K562 (cell line): ENCODE measurements around the gene HSD17B8. TPM values are rescaled to one million over a fixed set of nuclear protein-coding genes. Genes with fewer than 3 reads are reported as not detected.
A peak's percentile ranks its signal among the peaks of the same experiment; 100 is the strongest.

Source experiments
- ARID3A ChIP-seq: IDR thresholded peaks from 2 replicates; pipeline ENCODE4 v1.6.1; 2012; ENCODE audit warnings: low read depth, low read length, improper control_type of control experiment, borderline replicate concordance
- BHLHE40 ChIP-seq: IDR thresholded peaks from 2 replicates; pipeline ENCODE4 v1.6.1; 2011; ENCODE audit warnings: low read length, improper control_type of control experiment
- CBFB ChIP-seq: sonication (generic); formaldehyde crosslinking; IDR thresholded peaks from 2 replicates; pipeline ENCODE4 v1.4.0; 2020; ENCODE audit warnings: mild to moderate bottlenecking, missing genetic modification reagents
- CTBP1 ChIP-seq: fragments of 450-650 bp; IDR thresholded peaks from 2 replicates; pipeline ENCODE4 v1.6.1; 2016; ENCODE audit warnings: borderline replicate concordance
- DACH1 ChIP-seq: fragments of 450-650 bp; IDR thresholded peaks from 2 replicates; pipeline ENCODE4 v1.6.1; 2018; ENCODE audit not compliant: partially characterized antibody
- FOXM1 ChIP-seq, 2 experiments: fragments of 450-650 bp in 1 of 2; sonication (generic) in 1 of 2; formaldehyde crosslinking in 1 of 2; IDR thresholded peaks; 2 replicates each; pipeline versions ENCODE4 v1.6.1 to v1.9.0; 2017 to 2022; ENCODE audit warnings: low read depth in 2 of 2, mild to moderate bottlenecking in 2 of 2, missing genetic modification reagents in 1 of 2, moderate library complexity in 1 of 2
- GABPA ChIP-seq: fragments of 200-800 bp; sonication (Bioruptor generic); conservative IDR thresholded peaks from 2 replicates; pipeline ENCODE4 v1.6.1; 2016; ENCODE audit warnings: low read depth, missing genetic modification characterization, missing compliant biosample characterization
- ILK ChIP-seq: fragments of 450-650 bp; IDR thresholded peaks from 2 replicates; pipeline ENCODE4 v1.6.1; 2016; ENCODE audit warnings: missing genetic modification characterization, low read depth, mild to moderate bottlenecking, missing compliant biosample characterization, moderate library complexity, borderline replicate concordance
- KDM4B ChIP-seq, 2 experiments: fragments of 450-650 bp in 1 of 2; sonication (generic) in 1 of 2; IDR thresholded peaks; 2 replicates each; pipeline ENCODE4 v1.6.1; 2016 to 2017; ENCODE audit warnings: borderline replicate concordance in 2 of 2, antibody characterized with exemption in 1 of 2, low read depth in 1 of 2, mild to moderate bottlenecking in 1 of 2
- POLR2A ChIP-seq: fragments of 450-650 bp; conservative IDR thresholded peaks from 2 replicates; pipeline ENCODE4 v1.6.1; 2016
- RBFOX2 ChIP-seq: fragments of 200-400 bp; formaldehyde crosslinking; IDR thresholded peaks from 2 replicates; pipeline ENCODE4 v1.6.1; 2017; ENCODE audit warnings: low read depth, mild to moderate bottlenecking, low read length, moderate library complexity
- SAFB ChIP-seq: fragments of 200-400 bp; formaldehyde crosslinking; IDR thresholded peaks from 2 replicates; pipeline ENCODE4 v1.6.1; 2017; ENCODE audit warnings: low read depth, low read length, borderline replicate concordance
- SAP30 ChIP-seq: fragments of 200-600 bp; sonication (generic); IDR thresholded peaks from 2 replicates; pipeline ENCODE4 v1.6.1; 2012; ENCODE audit warnings: borderline replicate concordance, low read depth, mild to moderate bottlenecking, moderate library complexity, low read length, control low read depth, inconsistent platforms; ENCODE audit not compliant: insufficient read depth, poor library complexity, severe bottlenecking
- SMC3 ChIP-seq: conservative IDR thresholded peaks from 2 replicates; pipeline ENCODE4 v1.6.1; 2011; ENCODE audit warnings: low read depth, low read length, improper control_type of control experiment; ENCODE audit not compliant: insufficient read depth
- YY1 ChIP-seq, 3 experiments: IDR thresholded peaks; 2 replicates each; pipeline ENCODE4 v1.6.1; 2011; ENCODE audit warnings: low read length in 2 of 3, mild to moderate bottlenecking in 2 of 3, moderate library complexity in 2 of 3, borderline replicate concordance in 1 of 3, control low read depth in 1 of 3, low read depth in 1 of 3; ENCODE audit not compliant: insufficient read depth in 3 of 3, insufficient replicate concordance in 2 of 3, control insufficient read depth in 1 of 3, insufficient read length in 1 of 3; ENCODE audit errors: extremely low read depth in 1 of 3
- ZBTB2 ChIP-seq: fragments of 450-650 bp; IDR thresholded peaks from 2 replicates; pipeline ENCODE4 v1.6.1; 2016; ENCODE audit warnings: antibody characterized with exemption
- ZBTB49 ChIP-seq: sonication (generic); formaldehyde crosslinking; IDR thresholded peaks from 2 replicates; pipeline ENCODE4 v1.8.0; 2022; ENCODE audit warnings: missing genetic modification reagents, mild to moderate bottlenecking, borderline replicate concordance
- ZNF589 ChIP-seq: fragments of 200-800 bp; sonication (Bioruptor generic); IDR thresholded peaks from 2 replicates; pipeline ENCODE4 v1.6.1; 2016; ENCODE audit warnings: low read depth, missing genetic modification characterization, missing compliant biosample characterization
- ZNF717 ChIP-seq: fragments of 250-450 bp; sonication (Bioruptor Pico); IDR thresholded peaks from 2 replicates; pipeline ENCODE4 v1.5.0; 2021
- ZSCAN29 ChIP-seq: fragments of 450-650 bp; IDR thresholded peaks from 2 replicates; pipeline ENCODE4 v1.6.1; 2017
- polyA plus RNA-seq, 8 experiments: library from polyadenylated mRNA; depleted of rRNA in 4 of 8; stranded (reverse) in 5 of 8; unstranded in 3 of 8; fragments of >200 nt; fragmentation: Nextera tagmentation in 2 of 8; fragmentation: Illumina TruSeq in 1 of 8; extraction: Ambion mirVana in 2 of 8; extraction: Trizol in 1 of 8; gene quantifications; 2 replicates each; pipeline versions ENCODE4 v1.2.1 to v1.2.3, GENCODE V29; 2011 to 2014; ENCODE audit warnings: inconsistent platforms in 1 of 8, missing spikeins in 1 of 8
- total RNA-seq, 7 experiments: library from RNA; depleted of rRNA in 6 of 7; stranded (reverse); fragments of >200 nt in 6 of 7; fragmentation: Illumina TruSeq in 2 of 7; extraction: Trizol in 2 of 7; gene quantifications; 2 replicates each; pipeline versions ENCODE4 v1.2.1 to v1.2.3, GENCODE V29; 2011 to 2021; ENCODE audit warnings: low replicate concordance in 1 of 7

Gene HSD17B8
- total and polyA plus RNA-seq, 9 of the 15 experiments (the other 6 are each of a cell fraction or from before 2014, with no cell fraction given): 3.7 to 35.2 (median 14.2) TPM

- TF ChIP-seq ZBTB2 (peak; percentile 70), SAFB (peak; percentile 60; the same call in 1 of the 2 replicates), KDM4B (IDR thresholded peaks at IDR 0.05; ENCODE audit: borderline replicate concordance in 2 of 2, low read depth in 1 of 2) (no peak), GABPA (tag) (no peak), SAP30 (no peak), ZSCAN29 (peak; percentile 64; the same call in 1 of the 2 replicates), CTBP1 (peak; percentile 68; the same call in 1 of the 2 replicates), RBFOX2 (peak; percentile 68), POLR2A (0 out of 2 replicates have a peak, but pooled peaks have one; percentile 32), ZNF717 (CRISPR knock-in tag) (no peak), ZNF589 (CRISPR knock-in tag) (no peak), ARID3A (no peak), YY1 (IDR thresholded peaks at IDR 0.05; ENCODE audit: borderline replicate concordance in 1 of 3, control insufficient read depth in 1 of 3, extremely low read depth in 1 of 3, insufficient read depth in 3 of 3, insufficient read length in 1 of 3, insufficient replicate concordance in 2 of 3, low read depth in 1 of 3, low read length in 2 of 3) (peak in 2 of 3 experiments; percentile 10 to 53), ILK (tag) (no peak), SMC3 (peak; percentile 74; the same call in 1 of the 2 replicates), FOXM1 (IDR thresholded peaks at IDR 0.05; ENCODE audit: low read depth) (no peak), FOXM1 (CRISPR knock-in tag; IDR thresholded peaks at IDR 0.05; ENCODE audit: low read depth) (0 out of 2 replicates have a peak, but pooled peaks have one; percentile 39), ZBTB49 (no peak), BHLHE40 (peak; percentile 92), DACH1 (peak; percentile 13), CBFB (CRISPR knock-in tag) (no peak)
Measured at GRCh38 chr6:33161354-33162331, 42.8 kb upstream of the HSD17B8 start (continued).
